HS-5 (cell line): Measurements from ENCODE around the gene STK36.
A peak's percentile ranks its signal among the peaks of the same experiment; 100 is the strongest.

Source experiments
- DNase-seq: peaks from one replicate; pipeline ENCODE4 v3.0.0-alpha.2; 2012; ENCODE audit warnings: low read depth

Gene STK36, protein sequence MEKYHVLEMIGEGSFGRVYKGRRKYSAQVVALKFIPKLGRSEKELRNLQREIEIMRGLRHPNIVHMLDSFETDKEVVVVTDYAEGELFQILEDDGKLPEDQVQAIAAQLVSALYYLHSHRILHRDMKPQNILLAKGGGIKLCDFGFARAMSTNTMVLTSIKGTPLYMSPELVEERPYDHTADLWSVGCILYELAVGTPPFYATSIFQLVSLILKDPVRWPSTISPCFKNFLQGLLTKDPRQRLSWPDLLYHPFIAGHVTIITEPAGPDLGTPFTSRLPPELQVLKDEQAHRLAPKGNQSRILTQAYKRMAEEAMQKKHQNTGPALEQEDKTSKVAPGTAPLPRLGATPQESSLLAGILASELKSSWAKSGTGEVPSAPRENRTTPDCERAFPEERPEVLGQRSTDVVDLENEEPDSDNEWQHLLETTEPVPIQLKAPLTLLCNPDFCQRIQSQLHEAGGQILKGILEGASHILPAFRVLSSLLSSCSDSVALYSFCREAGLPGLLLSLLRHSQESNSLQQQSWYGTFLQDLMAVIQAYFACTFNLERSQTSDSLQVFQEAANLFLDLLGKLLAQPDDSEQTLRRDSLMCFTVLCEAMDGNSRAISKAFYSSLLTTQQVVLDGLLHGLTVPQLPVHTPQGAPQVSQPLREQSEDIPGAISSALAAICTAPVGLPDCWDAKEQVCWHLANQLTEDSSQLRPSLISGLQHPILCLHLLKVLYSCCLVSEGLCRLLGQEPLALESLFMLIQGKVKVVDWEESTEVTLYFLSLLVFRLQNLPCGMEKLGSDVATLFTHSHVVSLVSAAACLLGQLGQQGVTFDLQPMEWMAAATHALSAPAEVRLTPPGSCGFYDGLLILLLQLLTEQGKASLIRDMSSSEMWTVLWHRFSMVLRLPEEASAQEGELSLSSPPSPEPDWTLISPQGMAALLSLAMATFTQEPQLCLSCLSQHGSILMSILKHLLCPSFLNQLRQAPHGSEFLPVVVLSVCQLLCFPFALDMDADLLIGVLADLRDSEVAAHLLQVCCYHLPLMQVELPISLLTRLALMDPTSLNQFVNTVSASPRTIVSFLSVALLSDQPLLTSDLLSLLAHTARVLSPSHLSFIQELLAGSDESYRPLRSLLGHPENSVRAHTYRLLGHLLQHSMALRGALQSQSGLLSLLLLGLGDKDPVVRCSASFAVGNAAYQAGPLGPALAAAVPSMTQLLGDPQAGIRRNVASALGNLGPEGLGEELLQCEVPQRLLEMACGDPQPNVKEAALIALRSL (N-terminal part only)

DNA sequence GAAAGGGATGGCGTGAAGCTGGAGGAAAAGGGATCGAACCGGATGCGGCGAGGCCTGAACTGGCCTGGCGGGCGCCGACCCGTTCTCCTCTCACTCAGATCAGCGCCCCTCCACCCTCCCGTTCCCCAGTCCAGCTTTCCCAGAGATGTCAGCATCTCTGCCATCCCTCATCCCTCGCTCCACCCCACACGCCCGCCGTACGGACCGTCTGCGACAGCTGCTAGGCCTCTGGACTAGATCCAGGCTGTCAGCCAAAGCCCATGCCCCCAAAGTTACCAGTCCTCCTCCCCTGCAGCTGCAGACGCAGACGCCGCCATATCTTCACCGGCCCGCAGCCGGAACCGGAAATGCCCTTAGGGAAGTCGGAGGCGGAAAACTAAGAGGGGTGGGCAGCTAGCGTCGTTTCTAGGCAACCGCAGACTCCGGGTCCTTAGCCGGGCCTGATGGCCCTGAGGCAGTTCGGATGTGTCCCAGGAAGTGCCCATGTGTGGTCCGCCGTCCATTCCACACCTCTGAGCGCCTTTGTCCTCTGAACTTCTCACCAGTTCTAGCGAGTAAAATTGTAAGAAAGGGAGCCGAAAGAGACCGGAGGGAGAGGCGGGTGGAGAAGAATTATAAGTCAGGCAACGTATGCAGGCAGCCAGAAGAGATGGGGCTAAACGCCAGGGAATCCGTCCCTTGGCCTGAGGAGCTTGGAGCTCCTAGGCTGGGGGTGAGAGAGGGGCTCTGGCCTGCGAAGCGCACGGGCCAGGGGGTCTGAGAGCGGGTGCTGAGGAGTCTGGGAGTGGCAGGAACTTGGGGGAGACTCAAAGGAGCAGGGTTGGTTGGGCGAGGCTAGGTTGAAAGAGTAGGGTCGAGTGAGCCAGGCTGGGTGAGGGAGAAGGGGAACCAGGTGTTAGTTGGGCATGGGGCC, at the start of gene STK36, which contains the start of gene RNF25:
Gene STK36 (plus strand): TSS at position 433 of the 913 bp plus-strand sequence. CDS start 744 bp downstream, outside the sequence.
Gene RNF25 (minus strand): TSS at position 349 of the 913 bp plus-strand sequence. CDS start 32 bp downstream, at position 317.
- DNase-seq: peak; percentile 78

DNA sequence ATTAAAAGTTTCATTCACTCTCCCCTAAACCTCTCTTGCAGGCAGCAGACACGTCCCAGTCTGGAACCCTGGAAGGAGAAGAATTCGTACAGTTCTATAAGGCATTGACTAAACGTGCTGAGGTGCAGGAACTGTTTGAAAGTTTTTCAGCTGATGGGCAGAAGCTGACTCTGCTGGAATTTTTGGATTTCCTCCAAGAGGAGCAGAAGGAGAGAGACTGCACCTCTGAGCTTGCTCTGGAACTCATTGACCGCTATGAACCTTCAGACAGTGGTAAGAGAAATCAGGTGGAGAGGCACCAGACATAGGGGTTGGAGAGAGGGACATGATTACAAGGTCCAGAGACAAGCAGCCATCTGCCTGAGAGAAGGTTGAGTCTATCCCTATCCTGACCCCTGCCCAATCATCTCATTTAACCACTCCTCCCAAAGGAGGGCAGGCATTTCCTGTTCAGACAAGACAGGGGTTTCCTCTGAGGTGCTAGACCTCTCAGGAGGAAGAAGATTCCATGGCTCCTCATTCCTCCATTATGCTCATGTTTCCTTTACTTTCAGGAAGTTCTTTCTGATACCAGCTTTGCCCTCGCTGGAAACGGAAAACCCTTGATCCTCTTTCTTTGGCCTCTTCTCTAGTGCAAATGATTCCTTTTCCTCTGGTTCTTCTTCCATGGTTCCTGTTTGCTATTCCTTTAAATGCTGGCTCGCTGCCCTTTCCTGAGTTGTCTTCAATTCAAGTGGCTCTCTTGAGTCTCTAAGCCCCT, 49.1 kb upstream of the STK36 start:
- no peak for DNase-seq

DNA sequence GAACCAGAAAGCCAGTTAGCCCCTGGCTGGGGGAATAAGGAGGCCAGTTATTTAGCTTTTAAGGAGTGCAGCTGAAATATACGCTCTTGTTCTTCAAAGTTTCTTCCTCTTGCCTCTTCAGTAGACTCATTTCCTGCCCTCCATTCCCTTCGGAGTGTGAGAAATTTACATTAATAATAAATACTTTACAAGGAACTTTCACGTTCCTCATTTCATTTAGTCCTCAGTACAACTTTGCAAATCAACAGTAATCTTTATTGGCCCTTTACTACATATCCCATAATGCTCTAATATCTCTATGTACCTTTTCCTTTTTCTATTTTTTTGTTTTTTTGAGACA, 48.5 kb upstream of the STK36 start:
- DNase-seq: no peak

DNA sequence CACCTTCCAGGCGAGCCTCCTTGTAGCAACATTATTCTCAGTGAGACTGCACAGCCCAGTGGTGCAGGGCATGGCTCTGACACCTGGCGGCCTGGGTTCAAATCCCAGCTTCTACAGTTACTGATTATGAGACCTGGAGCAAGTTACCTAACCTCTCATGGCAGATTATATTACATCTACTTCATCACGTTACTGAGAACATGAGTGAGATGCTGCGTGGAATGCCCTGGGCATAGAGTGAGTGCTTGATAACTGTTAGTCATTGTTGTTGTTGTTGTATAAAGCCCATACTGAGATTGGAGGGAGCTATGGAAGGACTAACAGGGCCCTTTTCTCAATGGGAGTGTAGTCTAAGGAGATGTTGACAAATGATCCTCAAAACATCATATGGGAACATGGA, 45.5 kb upstream of the STK36 start:
- DNase-seq: no peak

DNA sequence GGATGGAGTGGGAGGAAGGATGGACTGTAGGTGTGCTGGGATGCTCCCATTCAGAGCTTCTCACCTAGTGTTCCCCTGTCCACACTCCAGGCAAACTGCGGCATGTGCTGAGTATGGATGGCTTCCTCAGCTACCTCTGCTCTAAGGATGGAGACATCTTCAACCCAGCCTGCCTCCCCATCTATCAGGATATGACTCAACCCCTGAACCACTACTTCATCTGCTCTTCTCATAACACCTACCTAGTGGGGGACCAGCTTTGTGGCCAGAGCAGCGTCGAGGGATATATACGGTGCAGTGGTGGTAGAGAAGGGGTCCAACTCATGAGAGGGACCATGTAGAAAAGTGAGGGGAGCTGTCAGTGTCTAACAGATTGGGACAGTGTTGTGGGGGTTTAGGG, 43.9 kb upstream of the STK36 start:
- no peak for DNase-seq

DNA sequence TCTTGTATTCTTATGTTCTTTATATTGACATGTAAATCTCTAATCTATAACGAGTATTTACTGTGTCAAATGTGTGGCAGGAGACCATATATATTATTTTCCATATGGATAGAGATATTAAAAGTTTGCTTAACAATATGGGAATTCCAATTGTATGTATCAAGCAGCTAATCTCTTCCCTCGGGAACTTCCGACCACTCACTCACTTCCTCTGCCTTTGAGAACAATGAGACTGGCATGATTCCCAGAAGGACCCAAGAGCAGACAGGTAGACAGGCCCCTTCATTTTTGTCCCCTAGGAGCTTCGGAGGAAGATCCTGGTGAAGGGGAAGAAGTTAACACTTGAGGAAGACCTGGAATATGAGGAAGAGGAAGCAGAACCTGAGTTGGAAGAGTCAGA, 40.0 kb upstream of the STK36 start:
- DNase-seq: peak; percentile 65

DNA sequence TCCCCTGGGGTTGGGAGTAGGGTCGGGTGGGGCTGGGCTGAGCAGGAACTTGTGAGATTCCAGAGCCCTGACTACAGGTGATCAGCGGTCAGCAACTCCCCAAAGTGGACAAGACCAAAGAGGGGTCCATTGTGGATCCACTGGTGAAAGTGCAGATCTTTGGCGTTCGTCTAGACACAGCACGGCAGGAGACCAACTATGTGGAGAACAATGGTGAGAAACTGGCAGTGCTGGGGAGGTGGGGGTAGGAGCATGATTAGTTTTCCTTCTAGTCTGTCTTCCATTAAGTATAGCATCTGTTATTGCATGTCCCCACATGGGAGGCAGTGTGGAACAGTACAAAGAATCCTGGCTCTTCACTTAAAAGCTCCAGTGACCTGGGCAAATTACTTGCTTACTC, 36.2 kb upstream of the STK36 start:
- DNase-seq: no peak

DNA sequence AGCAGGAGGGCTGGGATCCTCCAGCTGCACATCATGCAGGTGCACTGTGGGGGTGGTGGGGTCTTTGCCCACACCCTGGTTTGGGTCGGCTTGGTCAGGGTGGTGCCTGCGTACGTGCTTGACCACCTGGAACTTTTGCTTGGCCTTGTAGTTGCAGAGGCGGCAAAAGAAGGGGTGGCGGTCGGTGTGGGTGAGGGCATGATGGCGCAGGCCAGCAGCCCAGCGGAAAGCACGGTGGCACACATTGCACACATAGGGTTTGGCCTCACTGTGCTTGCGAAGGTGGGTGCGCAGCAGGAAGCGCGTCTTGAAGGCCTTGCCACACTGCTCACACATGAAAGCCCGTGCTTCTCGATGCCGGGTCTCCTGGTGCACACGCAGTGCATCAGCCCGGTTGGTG, 33.5 kb upstream of the STK36 start:
- no peak for DNase-seq

DNA sequence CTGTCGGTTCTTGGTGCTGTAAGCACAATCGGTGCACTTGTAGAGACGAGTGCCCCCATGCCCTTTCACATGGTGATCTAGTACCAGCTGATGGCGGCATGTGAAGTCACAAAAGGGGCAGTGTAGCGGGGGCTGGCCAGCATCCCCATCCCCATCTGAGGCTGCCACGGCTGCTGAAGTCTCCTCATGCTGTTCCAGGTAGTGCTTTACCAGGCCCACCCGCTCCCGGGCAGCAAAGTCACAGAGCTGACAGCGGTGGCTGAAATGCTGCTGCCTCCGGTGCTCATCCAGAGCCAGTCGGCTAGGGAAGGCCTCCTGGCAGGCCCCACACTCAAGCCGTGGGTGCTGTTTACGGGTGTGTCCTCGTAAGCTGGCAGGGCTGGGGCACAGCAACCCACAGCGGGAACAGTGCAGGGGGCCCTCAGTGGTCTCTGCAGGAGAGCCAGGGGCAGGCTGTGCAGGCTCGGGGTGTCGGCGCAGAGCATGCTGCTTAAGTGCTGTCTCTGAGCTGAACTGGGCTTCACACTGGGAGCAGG, 29.7 kb upstream of the STK36 start:
- DNase-seq: no peak

DNA sequence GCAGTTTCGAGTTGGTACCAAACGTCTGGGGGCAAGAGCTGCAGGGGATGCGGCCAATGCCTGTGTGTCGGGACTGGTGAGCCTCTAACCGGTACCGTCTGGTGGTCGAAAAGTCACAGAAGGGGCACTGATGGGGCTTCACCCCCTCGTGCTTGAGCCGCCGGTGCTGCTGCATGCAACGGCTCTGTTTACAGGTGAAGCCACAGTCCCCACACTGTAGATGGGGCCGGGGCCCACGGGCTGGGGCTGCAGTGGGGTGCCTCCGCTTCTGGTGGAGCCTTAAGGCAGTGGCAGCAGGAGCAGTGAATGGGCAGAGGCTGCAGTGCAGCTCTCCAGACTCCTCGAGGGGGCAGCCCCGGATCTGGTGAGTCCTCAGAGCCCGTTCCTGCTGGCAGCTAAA, 29.1 kb upstream of the STK36 start:
- no peak for DNase-seq

DNA sequence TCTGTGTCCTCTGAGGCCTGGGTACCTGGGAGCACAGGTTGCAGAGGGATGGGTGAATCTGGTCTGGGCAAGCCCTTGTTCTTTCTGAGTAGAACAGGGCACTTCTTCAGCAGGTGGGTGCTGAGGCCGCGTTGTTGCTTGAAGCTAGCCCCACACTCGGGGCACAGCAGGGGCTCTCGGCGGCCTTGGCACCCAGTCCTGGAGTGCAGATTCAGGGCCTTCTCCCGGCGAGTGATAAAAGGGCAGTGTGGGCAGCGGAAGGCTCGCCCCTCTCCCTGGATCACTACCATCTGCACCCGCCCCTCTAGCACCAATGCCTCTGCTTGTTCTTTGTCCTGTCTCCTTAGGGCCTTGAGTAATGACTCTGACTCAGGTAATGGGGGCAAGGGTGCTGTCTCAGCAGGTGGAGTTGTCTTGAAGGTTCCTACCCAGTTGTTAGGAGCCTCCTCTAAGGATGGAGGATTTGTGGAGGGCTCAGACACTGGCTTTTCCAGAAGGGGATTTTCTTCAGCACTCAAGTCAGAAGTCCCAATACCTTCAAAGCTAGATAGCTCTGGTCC, 28.1 kb upstream of the STK36 start:
- DNase-seq: no peak

DNA sequence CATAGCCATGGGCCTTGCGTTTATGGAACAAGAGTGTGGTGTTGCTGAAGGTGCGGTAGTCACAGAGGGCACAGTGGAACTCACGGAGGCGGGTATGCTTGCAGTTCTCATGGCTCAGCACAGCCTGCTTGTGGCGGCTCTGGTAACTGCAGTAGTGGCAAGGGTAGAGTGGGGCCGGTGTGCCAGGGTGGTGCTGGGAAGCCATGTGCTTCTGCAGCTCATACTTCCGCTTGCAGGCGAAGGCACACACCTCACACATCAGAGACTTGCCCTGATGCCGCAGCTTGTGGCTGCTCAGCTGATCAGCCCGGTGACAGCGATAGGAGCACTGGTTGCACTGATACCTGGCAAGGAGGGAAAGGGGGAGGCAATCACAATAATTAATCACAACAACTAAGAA, 27.2 kb upstream of the STK36 start:
- no peak for DNase-seq

DNA sequence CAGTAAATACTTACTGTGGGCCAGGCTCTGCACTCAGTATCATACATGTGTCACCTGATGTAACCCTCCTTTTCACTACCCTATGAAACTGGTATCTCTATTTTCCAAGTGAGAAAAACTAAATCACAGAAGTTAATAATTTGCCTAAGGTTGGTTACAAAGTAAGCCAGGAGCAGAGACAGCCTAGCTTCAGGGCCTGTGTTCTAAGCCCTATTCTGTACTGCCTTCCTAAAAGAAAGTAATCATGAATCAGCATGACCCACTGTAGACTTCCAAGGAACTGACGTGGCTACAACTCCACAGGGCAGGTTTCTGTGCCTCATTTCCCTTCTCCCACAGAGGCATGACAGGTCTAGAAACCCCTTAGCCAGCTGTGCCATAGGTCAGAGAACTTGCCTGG, 26.8 kb upstream of the STK36 start:
- DNase-seq: no peak

DNA sequence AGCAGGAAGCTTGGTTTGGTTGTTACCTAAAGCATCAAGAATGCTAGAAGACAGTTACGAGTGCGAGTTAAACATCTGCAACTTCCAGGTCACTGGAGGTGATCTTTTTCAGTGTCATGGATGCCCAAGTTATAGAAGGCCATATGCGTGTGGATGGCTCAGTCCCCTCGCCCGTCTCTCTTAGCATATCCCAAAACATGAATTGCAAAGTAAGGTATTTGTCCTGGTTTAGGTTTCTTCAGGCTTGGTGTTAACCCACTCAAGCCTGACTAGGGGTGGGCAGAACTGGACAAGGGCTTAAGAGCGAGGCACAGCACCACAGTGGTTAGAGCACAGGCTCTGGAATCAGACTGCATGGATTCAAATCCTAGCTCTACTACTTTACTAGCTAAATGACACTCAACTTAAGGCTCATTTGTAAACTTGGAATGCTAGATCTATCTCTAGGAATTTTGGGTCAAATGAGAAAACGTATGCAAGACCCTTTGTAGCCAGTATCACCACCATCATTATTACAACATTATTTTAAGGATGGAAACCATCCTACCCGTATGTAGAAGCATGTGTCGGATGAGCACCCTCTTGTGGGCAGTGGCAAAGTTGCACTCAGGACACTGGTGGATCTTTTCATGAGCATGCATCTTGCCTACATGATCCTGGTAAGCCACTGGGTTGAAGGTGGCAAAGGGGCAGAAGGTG, 23.6 kb upstream of the STK36 start:
- no peak for DNase-seq

DNA sequence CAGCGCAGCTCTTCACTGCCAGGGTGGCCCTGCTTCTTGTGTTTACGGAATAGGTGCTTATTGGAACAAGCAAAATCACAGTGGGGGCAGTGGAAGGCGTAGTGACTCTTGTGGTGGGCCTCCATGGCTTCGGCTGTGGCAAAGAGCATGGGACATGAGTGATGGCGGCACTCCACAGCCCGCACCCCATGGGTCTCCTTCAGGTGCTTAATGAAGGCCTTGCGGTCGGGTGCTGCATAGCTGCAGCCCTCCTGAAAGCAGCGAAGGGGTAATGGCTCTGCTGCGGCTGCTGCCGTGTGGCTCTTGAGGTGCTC, 23.1 kb upstream of the STK36 start:
- DNase-seq: no peak

DNA sequence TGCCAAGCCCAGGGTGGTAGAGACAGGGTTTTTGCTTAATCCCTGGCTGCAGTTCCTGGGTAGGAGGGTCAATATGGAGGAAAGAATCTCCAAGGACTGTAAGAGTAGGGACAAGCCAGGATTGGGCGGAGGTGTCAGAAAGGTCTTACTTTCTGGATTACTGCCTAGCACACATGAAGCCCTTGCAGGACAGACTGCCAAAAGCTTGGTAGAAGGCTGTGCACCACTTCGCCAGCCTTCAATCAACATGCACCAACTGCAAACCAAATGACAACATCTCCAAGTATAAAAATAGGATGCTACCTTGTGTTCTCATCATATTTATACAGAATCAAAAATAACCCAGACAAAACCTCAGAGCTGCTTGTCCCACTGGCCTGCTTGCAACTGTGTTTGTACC, 16.1 kb upstream of the STK36 start:
- no peak for DNase-seq

DNA sequence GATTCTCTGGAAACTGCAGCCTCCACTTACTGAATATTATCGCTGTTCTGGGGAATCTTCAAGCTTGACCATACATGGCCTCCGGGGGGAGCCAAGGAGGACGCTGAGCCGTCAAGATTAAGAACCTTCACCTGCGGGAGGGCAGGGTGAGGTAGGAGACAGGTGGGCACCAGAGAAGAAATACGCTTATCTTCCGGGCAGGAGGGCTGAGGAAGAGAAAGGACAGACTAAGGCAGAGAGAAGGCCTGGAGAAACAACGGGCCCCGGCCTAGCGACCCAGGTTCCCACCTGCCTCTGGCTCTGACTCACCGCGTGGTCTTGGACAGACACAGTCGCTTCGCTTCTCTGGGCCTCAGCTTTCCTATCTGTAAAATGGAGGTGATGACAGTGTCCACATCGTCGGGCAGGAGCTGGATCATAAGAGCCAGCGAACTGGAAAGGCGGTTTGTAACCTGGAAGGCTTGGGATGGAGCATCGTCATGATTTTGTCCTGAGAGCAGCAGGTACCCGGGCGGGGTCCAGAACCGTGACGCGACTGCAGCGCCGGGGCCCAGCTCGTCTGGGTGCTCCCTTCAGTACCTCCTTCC, 13.1 kb upstream of the STK36 start:
- no peak for DNase-seq

DNA sequence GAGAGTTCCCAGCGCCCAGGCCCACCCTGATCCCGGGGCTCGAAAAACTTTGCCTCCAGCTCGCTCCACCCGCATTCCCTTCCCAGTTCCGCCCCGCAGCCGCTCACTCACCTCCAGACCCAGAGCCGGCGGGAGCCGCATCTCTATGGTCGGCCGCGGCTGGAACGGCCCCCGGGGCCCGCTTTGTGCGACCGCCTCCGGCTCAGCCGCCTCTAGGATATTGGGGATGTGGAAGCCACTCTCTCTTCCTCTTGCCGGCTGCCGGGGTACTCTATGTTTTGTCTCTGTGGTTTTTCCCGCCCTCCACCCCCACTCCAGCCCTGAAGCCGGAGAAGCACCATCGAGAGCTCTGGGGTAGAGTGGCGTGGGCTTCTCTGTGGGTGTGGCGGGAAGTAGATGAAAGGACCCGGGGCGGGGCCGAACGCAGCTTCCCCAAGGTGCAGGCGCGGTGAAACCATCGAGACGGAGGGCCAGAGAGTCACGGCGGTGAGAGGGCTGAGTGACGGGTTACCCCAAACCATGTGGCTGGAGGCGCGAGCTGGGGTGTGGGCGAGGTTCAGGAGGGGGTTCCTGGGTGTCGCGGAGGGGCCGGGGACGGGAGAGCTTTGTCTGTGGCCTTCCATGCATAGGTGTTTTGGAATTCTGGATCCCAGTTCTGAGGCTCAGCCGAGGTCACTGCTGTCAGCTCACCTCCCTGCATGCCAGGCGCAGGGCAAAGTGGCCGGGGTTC, 12.5 kb upstream of the STK36 start, which contains the start of the genes BCS1L and ZNF142:
Gene BCS1L (plus strand): TSS at position 426 of the 730 bp plus-strand sequence. CDS start 1,305 bp downstream, outside the sequence.
Gene ZNF142 (minus strand): TSS at position 366 of the 730 bp plus-strand sequence. CDS start 3,194 bp downstream, outside the sequence.
- peak; percentile 64 for DNase-seq
